ENCODE data around the gene SRPK2.
A peak's percentile ranks its signal among the peaks of the same experiment; 100 is the strongest.
"Not testable (repeated sequence)": the region's sequence is repeated elsewhere in the genome, so short reads cannot be mapped to it uniquely, and the experiment has no call there.

Gene SRPK2

DNA sequence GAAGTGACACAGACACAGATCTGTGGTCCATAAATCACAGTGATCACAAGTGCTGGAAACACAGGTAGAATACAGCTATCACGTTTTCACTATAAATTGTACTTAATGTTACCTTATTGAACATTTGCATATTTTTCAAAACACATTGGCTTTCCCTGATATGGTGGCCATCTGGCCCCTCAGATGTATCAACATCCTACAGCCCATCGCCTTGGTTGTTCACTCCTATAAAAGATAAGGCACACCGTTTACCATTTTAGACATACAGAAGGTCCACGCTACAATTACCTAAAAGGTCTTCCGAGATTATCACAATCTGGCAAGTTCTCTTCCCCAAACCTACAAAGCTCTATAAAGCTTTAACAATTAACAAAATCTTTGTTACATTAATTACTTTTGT, 91.4 kb downstream of the SRPK2 start:
- DNase-seq: no peak

- no peak for DNase-seq
Measured at GRCh38 chr7:105296491-105296890, 92.2 kb downstream of the SRPK2 start.

- DNase-seq: no peak
Measured at GRCh38 chr7:105295596-105296352, 92.9 kb downstream of the SRPK2 start.

DNA sequence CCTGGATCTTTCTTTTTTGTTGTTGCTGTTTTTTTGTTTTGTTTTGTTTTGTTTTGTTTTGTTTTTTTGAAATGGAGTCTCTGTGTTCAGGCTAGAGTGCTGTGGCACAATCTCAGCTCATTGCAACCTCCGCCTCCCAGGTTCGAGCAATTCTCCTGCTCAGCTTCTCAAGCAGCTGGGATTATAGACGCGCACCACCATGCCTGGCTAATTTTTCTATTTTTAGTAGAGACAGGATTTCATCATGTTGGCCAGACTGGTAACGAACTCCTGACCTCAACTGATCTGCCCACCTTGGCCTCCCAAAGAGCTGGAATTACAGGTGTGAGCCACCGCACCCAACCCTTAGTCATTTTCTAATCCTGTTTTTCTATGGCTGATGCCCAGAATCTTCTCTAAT, 94.2 kb downstream of the SRPK2 start:
- not testable (repeated sequence) for DNase-seq

DNA sequence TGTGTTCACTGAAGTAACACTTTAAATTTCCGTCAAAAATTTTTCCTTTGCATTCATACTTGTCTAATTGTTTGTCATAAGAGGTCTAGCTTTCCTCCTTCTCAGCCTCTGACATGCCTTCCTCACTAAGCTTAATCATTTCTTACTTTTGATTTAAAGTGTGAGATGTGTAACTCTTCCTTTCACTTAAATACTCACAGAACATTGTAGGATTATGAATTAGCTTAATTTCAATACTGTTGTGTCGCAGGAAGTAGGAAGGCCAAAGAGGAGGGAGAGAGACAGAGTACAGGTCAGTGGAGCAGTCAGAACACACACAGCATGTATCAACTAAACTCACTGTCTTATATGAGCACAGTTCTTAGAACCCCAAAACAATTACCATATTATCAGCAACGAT, 99.0 kb downstream of the SRPK2 start:
- no peak for DNase-seq

GRCh38 chr7:105286441-105286840, 102.3 kb downstream of the SRPK2 start:
- DNase-seq: no peak

DNA sequence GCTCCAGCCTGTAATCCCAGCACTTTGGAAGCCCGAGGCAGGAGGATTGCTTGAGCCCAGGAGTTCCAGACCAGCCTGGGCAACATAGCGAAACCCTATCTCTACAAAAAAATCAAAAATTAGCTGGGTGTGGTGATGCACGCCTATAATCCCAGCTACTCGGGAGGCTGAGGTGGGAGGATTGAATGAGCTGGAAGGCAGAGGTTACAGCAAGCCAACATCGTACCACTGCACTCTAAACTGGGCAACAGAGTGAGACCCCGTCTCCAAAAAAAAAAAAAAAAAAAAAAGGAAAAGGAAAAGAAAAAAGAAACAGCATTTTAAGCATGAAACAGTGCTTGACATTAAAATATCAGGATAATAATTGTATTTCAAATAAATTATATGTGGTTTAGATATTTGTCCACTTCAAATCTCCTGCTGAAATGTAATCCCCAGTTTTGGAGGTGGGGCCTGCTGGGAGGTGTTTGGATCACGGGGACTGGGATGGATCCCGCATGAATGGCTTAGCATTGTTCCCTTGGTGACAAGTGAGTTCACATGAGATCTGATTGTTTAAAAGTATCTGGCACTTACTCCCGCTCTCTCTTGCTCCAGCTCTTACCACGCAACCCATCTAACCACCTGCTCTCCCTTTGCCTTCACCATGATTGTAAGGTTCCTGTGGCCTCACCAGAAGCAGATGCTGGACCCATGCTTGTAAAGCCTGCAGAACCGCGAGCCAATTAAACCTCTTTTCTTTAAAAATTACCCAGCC, 103.4 kb downstream of the SRPK2 start:
- no peak for DNase-seq

DNA sequence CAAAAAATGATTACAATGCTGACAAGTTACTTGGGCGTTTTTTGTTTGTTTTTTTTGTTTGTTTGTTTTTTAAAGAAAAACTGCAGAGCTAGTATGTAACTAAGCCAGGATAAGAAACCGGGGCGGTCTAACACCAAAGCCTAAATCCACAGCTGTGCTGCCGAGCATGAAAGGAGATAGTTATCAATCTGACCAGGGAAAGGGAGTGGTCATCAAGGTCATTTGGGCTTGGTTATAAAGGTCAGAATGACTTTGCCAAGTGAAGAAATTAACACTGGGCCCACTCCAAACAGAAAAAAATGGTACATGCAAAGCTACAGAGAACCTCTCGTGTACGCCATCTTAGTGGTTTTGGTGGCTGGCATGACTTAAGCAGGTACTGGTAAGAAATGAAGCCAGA, 104.7 kb downstream of the SRPK2 start:
- no peak for DNase-seq

- DNase-seq: no peak
Measured at GRCh38 chr7:105281966-105282365, 106.8 kb downstream of the SRPK2 start.

DNA sequence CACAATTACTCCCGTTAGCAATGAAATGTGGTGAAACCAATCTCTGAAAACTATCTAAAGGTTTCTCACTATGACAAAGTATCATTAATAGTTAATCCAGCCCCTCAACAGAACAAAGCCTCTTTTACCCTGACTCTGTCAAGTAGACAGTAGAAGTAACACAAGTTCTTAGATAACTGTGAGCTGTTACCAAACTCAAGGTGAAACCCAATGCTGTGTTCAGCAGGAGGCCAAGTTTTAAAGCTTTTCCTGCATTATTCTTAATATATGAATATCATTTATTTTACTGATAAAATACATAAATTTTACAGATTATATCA, 109.1 kb downstream of the SRPK2 start:
- DNase-seq: no peak

- DNase-seq: no peak
Measured at GRCh38 chr7:105278973-105279687, 109.6 kb downstream of the SRPK2 start.

DNA sequence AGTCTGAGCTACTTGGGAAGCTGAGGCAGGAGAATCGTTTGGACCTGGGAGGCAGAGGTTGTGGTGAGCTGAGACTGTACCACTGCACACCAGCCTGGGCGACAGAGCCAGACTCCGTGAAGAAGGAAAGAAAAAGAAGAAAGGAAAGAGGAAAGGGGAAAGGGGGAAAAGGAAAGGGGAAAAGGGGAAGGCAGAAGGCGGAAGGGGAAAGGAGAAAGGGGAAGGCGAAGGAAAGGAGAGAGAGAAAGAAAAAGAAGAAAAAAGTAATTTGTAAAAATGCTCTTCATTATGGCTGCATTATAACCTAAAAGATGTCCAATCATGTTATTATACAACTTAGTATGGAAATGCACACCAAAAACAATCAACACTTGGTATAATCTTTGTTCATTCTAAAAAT, 110.2 kb downstream of the SRPK2 start:
- no peak for DNase-seq

DNA sequence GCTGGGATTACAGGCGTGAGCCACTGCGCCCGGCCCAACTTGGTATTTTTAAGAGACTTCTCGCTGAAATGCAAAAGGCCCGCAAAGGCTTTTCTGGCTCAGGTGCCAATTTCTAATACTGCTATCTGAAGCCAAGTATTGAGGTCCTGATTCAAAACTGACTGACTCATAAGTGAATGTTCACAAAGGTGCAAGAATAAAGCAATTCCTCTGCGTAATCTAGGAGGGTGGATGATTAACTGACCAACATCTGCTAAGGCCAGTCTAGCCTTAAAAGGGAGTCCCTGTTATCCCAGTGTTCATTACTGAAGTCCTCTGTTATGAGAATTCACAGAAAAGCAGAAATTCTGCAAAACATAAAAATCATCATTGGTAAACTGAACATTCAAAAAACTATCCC, 111.4 kb downstream of the SRPK2 start:
- no peak for DNase-seq

GRCh38 chr7:105270117-105270516, 118.6 kb downstream of the SRPK2 start:
- no peak for DNase-seq

GRCh38 chr7:105269397-105269796, 119.3 kb downstream of the SRPK2 start:
- DNase-seq: no peak

- DNase-seq: peak; percentile 84
Measured at GRCh38 chr7:105268511-105269392, 120.0 kb downstream of the SRPK2 start.

DNA sequence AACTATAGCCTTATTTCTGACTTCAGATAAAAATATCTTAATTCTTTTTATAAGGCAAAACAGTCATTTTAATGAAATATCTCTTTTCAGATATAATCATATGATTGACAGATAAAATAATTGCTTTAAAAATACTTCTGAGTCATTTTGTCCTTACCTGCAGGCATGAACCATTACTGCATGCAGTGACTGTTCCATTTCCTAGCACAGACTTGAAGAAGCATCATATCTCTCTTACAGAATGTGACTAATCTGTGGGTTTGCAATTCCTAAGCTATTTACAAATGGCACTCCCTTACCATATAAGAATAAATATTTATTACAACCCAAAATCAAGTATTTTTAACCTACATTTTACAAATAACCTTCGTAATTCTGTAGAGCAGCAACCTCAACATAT, 120.7 kb downstream of the SRPK2 start:
- DNase-seq: peak; percentile 46

GRCh38 chr7:105267244-105267643, 121.5 kb downstream of the SRPK2 start:
- no peak for DNase-seq

GRCh38 chr7:105264707-105265106, 124.0 kb downstream of the SRPK2 start:
- no peak for DNase-seq

DNA sequence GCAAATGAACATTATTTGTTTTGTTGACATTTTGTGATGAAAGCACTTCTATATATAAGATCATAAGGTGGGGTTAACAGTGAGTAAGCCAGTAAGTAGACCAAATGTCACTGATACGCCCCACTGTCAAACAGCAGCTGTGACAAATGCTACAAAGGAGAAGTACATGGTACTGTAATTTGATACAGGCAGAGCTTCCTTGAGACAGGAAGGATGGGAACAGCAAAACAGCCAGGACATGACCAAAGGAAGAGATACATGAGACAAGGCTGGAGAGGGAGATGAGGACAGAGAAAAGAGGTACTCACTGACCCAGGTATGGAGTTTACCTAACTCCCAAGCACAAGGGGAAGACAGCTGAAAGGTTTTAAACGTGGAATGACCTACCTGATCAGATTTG, 127.0 kb downstream of the SRPK2 start:
- DNase-seq: peak; percentile 33

- not testable (repeated sequence) for DNase-seq
Measured at GRCh38 chr7:105260201-105260871, 128.4 kb downstream of the SRPK2 start.

- DNase-seq: not testable (repeated sequence)
Measured at GRCh38 chr7:105258919-105259318, 129.8 kb downstream of the SRPK2 start.

Measured in eye (tissue), 1 donor.